ENCODE results near the gene FHOD1.

DNA sequence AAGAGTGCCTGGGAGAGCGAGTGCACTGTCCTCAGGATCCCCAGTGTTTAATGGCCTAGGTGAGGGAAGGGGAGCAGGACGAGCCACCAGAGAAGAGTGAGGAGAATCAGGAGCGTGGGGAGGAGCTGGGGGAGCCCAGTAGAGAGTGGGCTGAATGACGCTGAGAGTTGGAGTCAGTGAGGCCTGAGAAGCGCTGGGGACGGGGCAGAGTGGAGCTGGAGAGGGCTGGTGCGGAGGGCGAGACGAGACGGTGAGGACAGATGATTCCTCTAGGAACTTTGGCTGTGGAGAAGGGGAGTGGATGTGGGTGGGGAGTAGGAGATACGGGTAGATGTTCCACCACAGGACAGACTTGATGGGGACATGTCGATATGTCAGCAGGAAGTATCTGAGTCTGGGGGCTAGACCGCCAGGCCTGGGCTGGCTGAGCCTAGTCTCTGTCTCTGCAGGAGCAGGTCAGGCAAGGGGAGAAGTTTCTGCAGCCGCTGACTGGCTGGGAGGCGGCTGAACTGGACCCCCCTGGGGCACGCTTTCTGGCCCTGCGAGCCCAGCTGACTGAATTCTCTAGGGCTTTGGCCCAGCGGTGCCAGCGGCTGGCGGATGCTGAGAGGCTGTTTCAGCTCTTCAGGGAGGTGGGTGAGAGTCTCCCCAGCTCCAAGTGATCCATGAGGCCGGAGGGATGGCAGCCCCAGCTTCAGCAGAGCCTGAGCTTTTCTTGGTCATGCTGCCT is 36.7 kb upstream of the FHOD1 start:
- TF ChIP-seq, protein P1, sequence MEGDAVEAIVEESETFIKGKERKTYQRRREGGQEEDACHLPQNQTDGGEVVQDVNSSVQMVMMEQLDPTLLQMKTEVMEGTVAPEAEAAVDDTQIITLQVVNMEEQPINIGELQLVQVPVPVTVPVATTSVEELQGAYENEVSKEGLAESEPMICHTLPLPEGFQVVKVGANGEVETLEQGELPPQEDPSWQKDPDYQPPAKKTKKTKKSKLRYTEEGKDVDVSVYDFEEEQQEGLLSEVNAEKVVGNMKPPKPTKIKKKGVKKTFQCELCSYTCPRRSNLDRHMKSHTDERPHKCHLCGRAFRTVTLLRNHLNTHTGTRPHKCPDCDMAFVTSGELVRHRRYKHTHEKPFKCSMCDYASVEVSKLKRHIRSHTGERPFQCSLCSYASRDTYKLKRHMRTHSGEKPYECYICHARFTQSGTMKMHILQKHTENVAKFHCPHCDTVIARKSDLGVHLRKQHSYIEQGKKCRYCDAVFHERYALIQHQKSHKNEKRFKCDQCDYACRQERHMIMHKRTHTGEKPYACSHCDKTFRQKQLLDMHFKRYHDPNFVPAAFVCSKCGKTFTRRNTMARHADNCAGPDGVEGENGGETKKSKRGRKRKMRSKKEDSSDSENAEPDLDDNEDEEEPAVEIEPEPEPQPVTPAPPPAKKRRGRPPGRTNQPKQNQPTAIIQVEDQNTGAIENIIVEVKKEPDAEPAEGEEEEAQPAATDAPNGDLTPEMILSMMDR (IDR thresholded peaks at IDR 0.05) = no peak
- no peak for TF ChIP-seq POLR2A (IDR thresholded peaks at IDR 0.05)
